Measurements from ENCODE around the gene SUPT3H.
"Not testable (repeated sequence)": the region's sequence is repeated elsewhere in the genome, so short reads cannot be mapped to it uniquely, and the experiment has no call there.

SUPT3H gene

DNA sequence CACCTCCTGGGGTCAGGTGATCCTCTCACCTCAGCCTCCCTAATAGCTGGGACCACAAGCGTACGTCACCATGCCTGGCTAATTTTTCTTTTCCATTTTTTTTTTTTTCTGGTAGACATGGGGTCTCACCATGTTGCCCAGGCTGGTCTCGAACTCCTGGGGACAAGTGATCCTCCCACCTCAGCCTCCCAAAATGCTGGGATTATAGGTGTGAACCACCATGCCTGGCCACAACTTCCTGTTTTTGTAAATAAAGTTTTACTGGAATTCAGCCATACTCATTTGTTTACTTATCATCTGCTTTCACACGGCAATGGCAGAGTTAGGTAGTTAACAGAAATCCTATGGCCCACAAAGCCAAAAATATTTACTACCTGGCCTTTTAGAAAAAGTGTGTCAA lies 57.4 kb downstream of the SUPT3H start:
- ATAC-seq, result no peak

DNA sequence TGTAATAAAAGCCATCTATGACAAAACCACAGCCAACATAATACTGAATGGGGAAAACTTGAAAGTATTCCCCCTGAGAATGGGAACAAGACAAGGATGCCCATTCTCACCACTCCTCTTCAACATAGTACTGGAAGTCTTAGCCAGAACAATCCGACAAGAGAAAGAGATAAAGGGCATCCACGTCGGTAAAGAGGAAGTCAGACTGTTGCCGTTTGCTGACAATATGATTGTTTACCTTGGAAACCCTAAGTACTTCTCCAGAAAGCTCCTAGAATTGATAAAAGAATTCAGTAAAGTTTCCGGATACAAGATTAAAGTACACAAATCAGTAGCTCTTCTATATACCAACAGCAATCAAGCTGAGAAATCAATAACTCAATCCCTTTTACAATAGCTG lies 63.6 kb downstream of the SUPT3H start:
- ATAC-seq, result no peak

DNA sequence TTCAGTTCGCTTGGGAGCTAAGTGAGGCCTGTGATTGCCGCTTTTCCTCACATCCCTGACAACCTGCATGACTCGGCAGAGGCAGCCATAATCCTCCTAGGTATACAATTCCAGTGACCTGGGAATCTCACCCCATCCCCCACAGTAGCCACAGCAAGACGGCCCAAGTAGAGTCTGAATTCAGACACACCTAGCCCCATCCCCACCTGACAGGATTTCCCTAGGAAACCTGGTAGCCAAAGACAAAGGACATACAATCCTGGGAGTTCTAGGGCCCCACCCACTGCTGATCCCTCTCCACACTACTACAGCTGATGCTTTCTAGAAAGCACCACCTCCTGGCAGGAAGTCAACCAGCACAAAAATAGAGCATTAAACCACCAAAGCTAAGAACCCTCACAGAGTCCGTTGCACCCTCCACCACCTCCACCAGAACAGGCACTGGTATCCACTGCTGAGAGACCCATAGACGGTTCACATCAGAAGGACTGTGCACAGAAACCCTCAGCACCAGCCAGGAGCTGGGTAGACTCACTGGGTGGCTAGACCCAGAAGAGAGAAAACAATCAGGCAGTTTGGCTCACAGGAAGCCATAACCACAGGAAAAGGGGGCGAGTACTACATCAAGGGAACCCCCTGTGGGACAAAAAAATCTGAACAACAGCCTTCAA lies 67.5 kb downstream of the SUPT3H start:
- ATAC-seq, result no peak

- no peak for ATAC-seq
Observed at GRCh38 chr6:45305546-45305945, 72.2 kb downstream of the SUPT3H start.

DNA sequence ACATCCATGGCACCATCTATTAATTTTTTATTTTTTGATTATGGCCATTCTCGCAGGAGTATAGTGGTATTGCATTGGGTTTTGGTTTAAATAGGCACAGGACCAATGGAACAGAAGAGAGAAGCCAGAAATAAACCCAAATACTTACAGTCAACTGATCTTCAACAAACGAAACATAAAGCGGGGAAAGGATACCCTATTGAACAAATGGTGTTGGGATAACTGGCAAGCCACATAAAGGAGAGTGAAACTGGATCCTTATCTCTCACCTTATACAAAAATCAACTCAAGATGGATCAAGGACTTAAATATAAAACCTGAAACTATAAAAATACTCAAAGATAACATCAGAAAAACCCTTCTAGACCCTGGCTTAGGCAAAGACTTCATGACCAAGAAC lies 74.9 kb downstream of the SUPT3H start:
- no peak for ATAC-seq

DNA sequence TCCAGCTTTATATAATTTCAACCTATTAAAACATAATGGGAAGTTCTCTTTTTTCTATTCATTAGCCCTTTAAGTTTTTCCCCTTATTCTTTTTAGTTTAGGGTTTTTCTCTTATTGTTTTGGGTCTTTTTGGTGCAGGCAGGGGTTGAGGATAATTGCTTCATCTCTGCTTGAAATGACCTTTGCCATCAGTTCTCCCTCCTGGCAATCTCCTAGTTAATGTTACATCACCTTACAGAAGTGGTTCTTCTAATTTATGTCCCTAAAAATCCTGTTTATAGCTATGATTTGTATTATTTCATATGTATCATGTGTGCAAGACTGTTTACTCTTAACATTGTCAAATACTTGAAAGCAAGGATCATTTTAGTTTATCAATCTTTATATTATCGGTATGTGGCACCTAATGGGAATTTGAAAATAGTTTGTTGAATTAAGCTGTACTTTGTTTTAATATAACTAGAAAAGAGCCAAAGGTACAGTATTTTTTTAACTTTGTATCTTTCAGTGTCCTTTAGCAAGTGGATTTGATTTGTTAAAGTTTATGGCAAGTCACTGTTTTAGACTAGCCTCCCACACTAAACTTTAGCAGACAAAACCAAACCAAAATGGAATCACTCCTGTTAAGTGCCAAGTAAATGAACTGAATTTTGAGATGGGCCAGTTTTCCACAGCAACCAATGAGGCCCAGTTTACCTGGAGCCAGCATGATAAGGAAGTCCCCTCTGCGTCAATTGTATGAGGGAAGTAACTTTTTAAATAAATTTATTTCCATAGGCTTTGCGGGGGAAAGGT lies 76.2 kb downstream of the SUPT3H start:
- no peak for ATAC-seq

DNA sequence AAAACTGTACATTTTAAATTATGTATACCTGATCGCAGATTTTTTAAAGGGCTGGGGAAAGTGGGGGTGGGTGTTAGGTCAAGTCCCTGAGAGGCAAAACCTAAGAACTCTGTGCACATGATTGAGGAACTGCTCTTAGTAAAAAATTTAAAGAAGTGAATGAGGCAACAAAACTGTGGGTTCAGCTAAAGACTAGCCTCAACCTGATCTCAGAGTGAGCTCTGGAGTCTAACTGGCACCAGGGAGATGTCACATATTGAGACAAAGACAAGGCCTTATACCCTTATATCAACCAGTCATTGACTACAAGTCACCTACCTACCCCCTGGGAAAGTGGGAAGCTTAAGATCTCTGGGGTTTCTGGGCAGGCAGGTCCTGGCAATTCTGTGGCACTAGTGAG lies 77.0 kb downstream of the SUPT3H start:
- no peak for ATAC-seq

- no peak for ATAC-seq
Observed at GRCh38 chr6:45299096-45299581, 78.6 kb downstream of the SUPT3H start.

- ATAC-seq, result no peak
Observed at GRCh38 chr6:45297320-45297719, 80.4 kb downstream of the SUPT3H start.

GRCh38 chr6:45294065-45294701 lies 83.6 kb downstream of the SUPT3H start:
- ATAC-seq, result not testable (repeated sequence)

GRCh38 chr6:45293306-45293705 lies 84.4 kb downstream of the SUPT3H start:
- ATAC-seq, result no peak

GRCh38 chr6:45289751-45290514 lies 87.8 kb downstream of the SUPT3H start:
- no peak for ATAC-seq

DNA sequence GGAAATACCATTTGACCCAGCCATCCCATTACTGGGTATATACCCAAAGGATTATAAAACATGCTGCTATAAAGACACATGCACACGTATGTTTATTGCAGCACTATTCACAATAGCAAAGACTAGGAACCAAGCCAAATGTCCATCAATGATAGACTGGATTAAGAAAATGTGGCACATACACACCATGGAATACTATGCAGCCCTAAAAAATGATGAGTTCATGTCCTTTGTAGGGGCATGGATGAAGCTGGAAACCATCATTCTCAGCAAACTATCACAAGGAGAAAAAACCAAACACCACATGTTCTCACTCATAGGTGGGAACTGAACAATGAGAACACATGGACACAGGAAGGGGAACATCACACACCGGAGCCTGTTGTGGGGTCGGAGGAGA lies 91.0 kb downstream of the SUPT3H start:
- ATAC-seq, result not testable (repeated sequence)

DNA sequence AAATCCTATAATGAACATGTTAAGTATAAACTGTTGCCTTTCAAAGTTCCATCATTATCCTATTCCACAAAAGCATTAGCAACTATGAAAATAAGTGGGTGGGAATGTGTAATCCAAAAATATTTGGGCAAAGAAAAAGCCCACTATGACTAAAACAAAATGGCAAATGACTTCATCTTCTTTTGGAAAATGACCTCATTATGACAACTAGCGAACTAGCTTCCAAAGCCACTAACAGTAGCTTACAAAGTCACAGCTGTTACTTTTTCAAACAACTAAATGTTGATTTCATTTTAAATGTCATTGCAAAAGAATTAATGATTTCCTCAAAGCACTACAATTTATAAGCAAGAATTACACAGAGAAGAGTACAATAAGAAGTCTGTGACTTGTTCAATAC lies 99.4 kb downstream of the SUPT3H start:
- no peak for ATAC-seq

- not testable (repeated sequence) for ATAC-seq
Observed at GRCh38 chr6:45277741-45278140, 100.0 kb downstream of the SUPT3H start.

DNA sequence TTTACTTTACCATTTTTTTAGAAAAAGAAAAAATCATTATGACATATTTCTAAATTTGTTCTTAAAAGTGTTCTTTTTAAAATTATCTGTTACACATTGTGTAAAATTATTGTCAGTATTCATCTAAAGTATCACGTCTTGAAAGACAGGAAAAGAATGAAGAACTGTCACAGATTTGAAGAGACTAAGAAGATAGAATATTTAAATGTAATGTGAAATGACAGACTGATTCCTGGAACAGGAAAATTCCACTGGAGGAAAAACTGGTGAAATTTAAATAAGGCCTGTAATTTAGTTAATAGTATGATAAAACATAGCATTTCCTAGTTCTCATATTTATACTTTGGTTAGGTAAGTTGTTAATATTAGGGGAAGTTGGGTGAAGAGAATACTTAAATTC lies 102.4 kb downstream of the SUPT3H start:
- ATAC-seq, result no peak

DNA sequence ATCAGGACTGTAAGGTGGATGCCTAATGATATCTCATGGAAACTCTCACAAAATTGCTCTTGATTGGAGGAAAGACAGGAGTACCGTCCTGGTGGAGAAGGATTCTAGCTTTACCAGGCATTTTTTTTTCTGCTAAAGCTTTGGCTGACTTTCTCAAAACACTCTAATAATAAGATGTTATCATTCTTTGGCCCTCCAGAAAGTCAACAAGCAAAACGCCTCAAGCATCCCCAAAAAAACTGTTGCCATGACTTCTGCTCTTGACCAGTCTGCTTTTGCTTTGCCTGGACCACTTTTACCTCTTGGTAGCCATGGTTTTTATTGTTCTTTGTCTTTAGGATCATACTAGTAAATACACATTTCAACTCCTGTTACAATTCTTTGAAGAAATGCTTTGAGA lies 105.1 kb downstream of the SUPT3H start:
- ATAC-seq, result no peak

DNA sequence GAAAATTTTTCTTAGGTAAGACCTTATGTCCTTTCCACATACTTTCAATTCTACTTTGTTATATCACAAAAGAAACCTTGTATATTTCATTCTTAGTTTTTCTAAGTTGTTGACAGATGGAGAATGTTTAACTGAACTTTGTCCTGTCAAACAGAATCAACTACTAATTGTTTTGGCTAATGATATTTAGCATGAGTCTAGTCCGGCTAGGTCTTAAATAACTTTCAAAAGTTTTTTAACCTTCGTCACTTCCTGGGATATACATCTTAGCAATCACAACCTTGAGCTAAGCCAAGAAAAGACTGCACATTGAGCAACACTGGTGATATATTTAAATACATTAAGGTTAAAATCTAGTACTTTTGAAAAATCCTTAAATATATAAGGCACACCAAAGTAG lies 112.5 kb downstream of the SUPT3H start:
- ATAC-seq, result no peak

DNA sequence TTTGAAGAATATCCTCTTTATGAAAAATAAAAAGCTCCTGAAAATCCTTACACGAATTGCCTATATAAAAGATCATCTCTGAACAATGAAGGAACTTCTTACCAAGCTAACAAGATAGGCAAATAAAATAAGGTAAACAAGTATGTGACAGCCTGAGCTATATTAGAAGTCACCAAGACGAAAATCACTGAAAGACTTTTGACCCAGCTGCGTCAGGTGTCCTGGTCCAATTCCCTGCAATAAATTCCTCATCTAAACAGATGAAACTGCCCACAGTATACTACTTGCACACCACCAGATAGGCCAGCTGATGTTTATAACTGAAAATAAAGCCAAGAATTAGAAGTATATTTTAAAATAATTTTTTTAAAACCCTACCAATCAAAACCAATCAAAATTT lies 117.0 kb downstream of the SUPT3H start:
- ATAC-seq, result no peak

GRCh38 chr6:45256697-45257695 lies 120.7 kb downstream of the SUPT3H start:
- no peak for ATAC-seq

DNA sequence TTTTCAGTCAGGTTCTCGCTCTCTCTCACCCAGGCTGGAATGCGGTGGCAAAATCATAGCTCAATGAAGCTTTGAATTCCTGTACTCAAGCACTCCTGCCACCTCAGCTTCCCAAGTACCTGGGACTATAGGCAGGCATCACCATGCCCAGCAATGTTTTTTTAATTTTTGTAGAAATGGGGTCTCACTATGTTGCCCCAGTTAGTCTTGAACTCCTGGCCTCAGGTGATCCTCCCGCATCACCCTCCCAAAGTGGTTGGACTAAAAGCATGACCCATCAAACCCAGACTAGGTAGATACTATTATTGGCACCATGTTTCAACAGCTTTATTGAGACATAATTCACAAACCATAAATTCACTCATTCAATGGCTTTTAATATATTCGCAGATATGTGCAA lies 122.3 kb downstream of the SUPT3H start:
- no peak for ATAC-seq

DNA sequence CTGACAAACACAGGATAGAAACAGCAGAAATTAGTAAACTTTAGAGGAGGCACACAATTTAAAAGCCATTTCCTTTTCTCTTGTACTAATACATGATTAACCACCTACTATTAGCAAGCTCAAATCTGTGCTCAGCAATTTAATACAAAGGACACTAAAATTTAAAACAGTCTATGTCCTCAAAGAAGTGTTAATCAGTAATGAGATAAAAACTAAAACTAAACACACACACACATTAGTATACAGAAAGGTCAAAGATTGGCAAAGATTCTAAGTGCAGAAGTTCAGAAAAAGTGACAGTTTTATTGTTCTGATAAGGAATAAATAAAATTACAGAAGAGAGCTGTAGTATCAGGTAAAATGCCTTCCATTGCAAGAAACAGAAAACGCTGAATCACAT lies 123.5 kb downstream of the SUPT3H start:
- no peak for ATAC-seq
